ENCODE measurements around the gene NSMCE4A.
"Not testable (repeated sequence)": the region's sequence is repeated elsewhere in the genome, so short reads cannot be mapped to it uniquely, and the experiment has no call there.

- not testable (repeated sequence) for TF ChIP-seq CTCF (IDR thresholded peaks at IDR 0.05; ENCODE audit: insufficient read depth, low read depth, low read length); EZH2 (IDR thresholded peaks at IDR 0.05; ENCODE audit: insufficient read depth, low read length)
Observed at GRCh38 chr10:121991727-121992126, 16.7 kb upstream of the NSMCE4A start.

Data from astrocyte (in vitro differentiated cells and primary cell).